Measurements from ENCODE around the gene PLA2G4A. TPM values are rescaled to one million over a fixed set of nuclear protein-coding genes. Genes with fewer than 3 reads are reported as not detected.

PLA2G4A gene
- total and polyA plus RNA-seq, 9 donors = 1.7 to 19.0 (median 9.0) TPM

- Histone ChIP-seq H3K27ac (no peak overlapping the region), H3K4me1 (ENCODE audit: insufficient read depth) (no peaks in the 10 kb centered on the region), H3K9me3 (no peaks in the 10 kb centered on the region), H3K27me3 (no peaks in the 10 kb centered on the region), H3K36me3 (no peaks in the 10 kb centered on the region), H3K4me3 (no peak overlapping the region)
- intact Hi-C loops (cut with DNase I) = no loop called here
- WGBS, 3 donors = 81 to 86% (median 82%) methylated on average over 7 of the region's 7 CpGs
- no peak for TF ChIP-seq EP300 (IDR thresholded peaks at IDR 0.05)
- no peak for TF ChIP-seq CTCF (IDR thresholded peaks at IDR 0.05)
- no peak for TF ChIP-seq POLR2A (IDR thresholded peaks at IDR 0.05)
- DNase-seq = no peak
Observed at GRCh38 chr1:186978596-186979556, 150.1 kb downstream of the PLA2G4A start.

- Histone ChIP-seq H3K27ac (no peak overlapping the region), H3K4me3 (no peak overlapping the region), H3K9me3 (no peaks in the 10 kb centered on the region), H3K36me3 (no peaks in the 10 kb centered on the region), H3K4me1 (ENCODE audit: insufficient read depth) (no peaks in the 10 kb centered on the region), H3K27me3 (no peaks in the 10 kb centered on the region)
- 88 to 97% (median 91%) methylated on average over 2 of the region's 2 CpGs for WGBS, 3 donors
- intact Hi-C loops (cut with DNase I) = loop anchor here in 2 of 4 donors (10.0 kb wide), 3 partner anchors 376 to 586 kb away; no protein-coding TSS in a partner anchor
- no peak for DNase-seq
- no peak for TF ChIP-seq CTCF (IDR thresholded peaks at IDR 0.05)
Observed at GRCh38 chr1:186980400-186980799, 151.7 kb downstream of the PLA2G4A start.

- no peaks in the 10 kb centered on the region for H3K4me1 ChIP-seq (ENCODE audit: insufficient read depth)
- 64 to 72% (median 68%) methylated on average over 3 of the region's 3 CpGs for WGBS, 3 donors
- no peaks in the 10 kb centered on the region for H3K36me3 ChIP-seq
- DNase-seq = no peak
- H3K27me3 ChIP-seq = no peaks in the 10 kb centered on the region
- H3K9me3 ChIP-seq = no peaks in the 10 kb centered on the region
- H3K27ac ChIP-seq = no peak overlapping the region
- intact Hi-C loops (cut with DNase I) = loop anchor here in 2 of 4 donors (10.0 kb wide), 3 partner anchors 377 to 587 kb away; no protein-coding TSS in a partner anchor
- no peak for TF ChIP-seq POLR2A (IDR thresholded peaks at IDR 0.05)
- TF ChIP-seq EP300 (IDR thresholded peaks at IDR 0.05) = no peak
- no peak for TF ChIP-seq CTCF (IDR thresholded peaks at IDR 0.05)
- H3K4me3 ChIP-seq = no peak overlapping the region
Observed at GRCh38 chr1:186982116-186982515, 153.4 kb downstream of the PLA2G4A start.

GRCh38 chr1:186983327-186983726 lies 154.6 kb downstream of the PLA2G4A start:
- intact Hi-C loops (cut with DNase I) = loop anchor here in 2 of 4 donors (10.0 kb wide), 3 partner anchors 379 to 589 kb away; no protein-coding TSS in a partner anchor
- no peaks in the 10 kb centered on the region for H3K36me3 ChIP-seq
- no peaks in the 10 kb centered on the region for H3K27me3 ChIP-seq
- H3K27ac ChIP-seq = no peak overlapping the region
- H3K4me1 ChIP-seq (ENCODE audit: insufficient read depth) = no peaks in the 10 kb centered on the region
- 55 to 61% (median 59%) methylated on average over 4 of the region's 4 CpGs for WGBS, 3 donors
- DNase-seq = peak in 4 of 5 donors; percentile 37 to 56 (median 50)
- H3K4me3 ChIP-seq = no peak overlapping the region
- TF ChIP-seq EP300 (IDR thresholded peaks at IDR 0.05) = no peak
- TF ChIP-seq POLR2A (IDR thresholded peaks at IDR 0.05) = no peak
- H3K9me3 ChIP-seq = no peaks in the 10 kb centered on the region

GRCh38 chr1:186984959-186985358 lies 156.2 kb downstream of the PLA2G4A start:
- H3K4me1 ChIP-seq (ENCODE audit: insufficient read depth) = no peaks in the 10 kb centered on the region
- no peak for DNase-seq
- H3K36me3 ChIP-seq = no peaks in the 10 kb centered on the region
- H3K9me3 ChIP-seq = no peaks in the 10 kb centered on the region
- H3K27ac ChIP-seq = no peak overlapping the region
- no peaks in the 10 kb centered on the region for H3K27me3 ChIP-seq
- intact Hi-C loops (cut with DNase I) = loop anchor here in 2 of 4 donors (10.0 kb wide), 3 partner anchors 380 to 590 kb away; no protein-coding TSS in a partner anchor
- H3K4me3 ChIP-seq = no peak overlapping the region
- WGBS, 3 donors = 88 to 95% (median 92%) methylated on average over 4 of the region's 4 CpGs
- no peak for TF ChIP-seq POLR2A (IDR thresholded peaks at IDR 0.05)
- TF ChIP-seq CTCF (IDR thresholded peaks at IDR 0.05) = no peak
- no peak for TF ChIP-seq EP300 (IDR thresholded peaks at IDR 0.05)
